ENCODE measurements around the gene BLTP3A. TPM values are rescaled to one million over a fixed set of nuclear protein-coding genes. Genes with fewer than 3 reads are reported as not detected.

BLTP3A gene
- total RNA-seq, 1 experiment from 2014 or later: 20.2 TPM

DNA sequence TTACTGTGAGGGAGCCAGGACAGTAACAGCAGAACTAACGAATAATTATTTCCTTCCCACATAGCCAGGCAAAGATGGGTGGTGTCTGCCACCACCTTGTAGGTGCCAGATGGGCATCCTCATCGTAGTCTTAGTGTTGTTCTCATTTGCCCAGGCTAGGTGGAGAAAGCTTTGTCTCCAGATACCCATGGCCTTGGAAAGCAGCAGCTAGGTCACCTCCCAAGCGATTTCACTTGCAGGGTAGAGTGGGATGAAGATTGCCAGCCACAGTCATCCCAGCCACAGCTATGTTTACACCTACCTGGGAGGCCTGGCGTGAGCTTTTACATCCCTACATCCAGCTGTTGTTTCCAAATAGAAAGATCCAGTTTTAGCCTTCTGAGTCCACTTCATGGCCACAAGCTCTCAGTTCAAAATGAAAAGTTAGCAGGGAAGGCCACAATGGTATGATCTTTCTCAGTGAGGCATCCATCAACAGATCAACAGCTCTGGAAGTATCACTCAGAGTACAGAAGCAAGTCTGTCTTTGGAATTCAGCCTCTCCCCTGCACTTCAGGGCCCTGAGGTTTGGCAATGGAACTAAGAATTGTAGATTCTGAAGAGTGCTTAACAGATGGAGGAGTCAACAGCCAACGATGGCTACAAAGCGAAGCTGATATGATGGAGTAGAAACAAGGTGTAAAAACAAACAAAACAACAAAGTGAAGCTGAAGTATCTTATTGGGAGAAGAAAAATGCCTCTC, 45.6 kb upstream of the BLTP3A start:
- ATAC-seq: no peak
- POLR2A ChIA-PET: interaction anchor here (0.5 to 0.6 kb wide), 3 partner anchors 9 to 464 kb away, joined by 3 to 6 read pairs (median 6); no protein-coding TSS in a partner anchor
- H3K27ac ChIP-seq (ENCODE audit: low read length): no peak overlapping the region
- BruUV-seq (replicated peaks): no TSS peak
- in situ Hi-C loops (cut with HindIII; ENCODE audit: low pct_unique_long_range_greater_than_20kb, low sequenced_read_pairs): no loop called here
- no peak for DNase-seq (ENCODE audit: low read depth, low spot score)
- H3K36me3 ChIP-seq (ENCODE audit: control insufficient read depth, insufficient read depth, low read length): no peaks in the 10 kb centered on the region
- H3K4me1 ChIP-seq (ENCODE audit: control insufficient read depth, insufficient read depth, low read length): no peaks in the 10 kb centered on the region
- intact Hi-C loops (cut with micrococcal nuclease; ENCODE audit: unreplicated experiment): no loop called here
- H3K9me3 ChIP-seq (ENCODE audit: control insufficient read depth, insufficient read depth, low read depth, low read length): no peaks in the 10 kb centered on the region
- no peak overlapping the region for H3K4me3 ChIP-seq (ENCODE audit: low read depth in 2 of 2, low read length in 2 of 2)
- CTCF ChIA-PET: no interaction called here
- no peak for TF ChIP-seq POLR2AphosphoS5 (IDR thresholded peaks at IDR 0.05; ENCODE audit: low read depth, low read length)
- no peak for TF ChIP-seq SIN3A (IDR thresholded peaks at IDR 0.05; ENCODE audit: borderline replicate concordance, insufficient read depth, low read depth, low read length)
- TF ChIP-seq CTCF (IDR thresholded peaks at IDR 0.05): no peak
- TF ChIP-seq REST (IDR thresholded peaks at IDR 0.05; ENCODE audit: insufficient read depth in 1 of 2, low read depth in 2 of 2, low read length in 1 of 2): no peak
- no peak for TF ChIP-seq TCF7L2 (IDR thresholded peaks at IDR 0.05; ENCODE audit: low read depth, low read length)
- H3K27me3 ChIP-seq (ENCODE audit: control insufficient read depth, insufficient read depth, low read length): no peaks in the 10 kb centered on the region

DNA sequence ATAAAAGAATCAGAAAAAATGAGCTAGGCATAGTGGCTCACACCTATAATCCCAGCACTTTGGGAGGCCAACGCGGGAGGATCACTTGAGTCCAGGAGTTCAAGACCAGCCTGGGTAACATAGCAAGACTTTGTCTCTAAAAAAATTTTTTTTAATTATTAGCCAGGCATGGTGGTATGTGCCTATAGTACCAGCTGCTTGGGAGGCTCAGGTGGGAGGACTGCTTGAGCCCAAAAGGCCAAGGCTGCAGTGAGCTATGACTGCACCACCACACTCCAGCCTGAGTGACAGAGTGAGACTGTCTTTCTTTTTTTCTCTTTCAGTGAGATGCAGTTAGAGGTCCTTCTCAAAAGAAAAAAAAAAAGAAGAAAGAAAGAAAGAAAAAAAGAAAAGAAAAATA, 43.1 kb upstream of the BLTP3A start:
- in situ Hi-C loops (cut with HindIII; ENCODE audit: low pct_unique_long_range_greater_than_20kb, low sequenced_read_pairs) (no loop called here), intact Hi-C loops (cut with micrococcal nuclease; ENCODE audit: unreplicated experiment) (no loop called here)
- H3K9me3 ChIP-seq (ENCODE audit: control insufficient read depth, insufficient read depth, low read depth, low read length): no peaks in the 10 kb centered on the region
- ChIA-PET CTCF (no interaction called here), POLR2A (interaction anchor here (0.6 kb wide), 1 partner anchor 8 kb away, joined by 3 read pairs; no protein-coding TSS in a partner anchor)
- no peak overlapping the region for H3K4me3 ChIP-seq (ENCODE audit: low read depth in 2 of 2, low read length in 2 of 2)
- no peaks in the 10 kb centered on the region for H3K4me1 ChIP-seq (ENCODE audit: control insufficient read depth, insufficient read depth, low read length)
- no peaks in the 10 kb centered on the region for H3K36me3 ChIP-seq (ENCODE audit: control insufficient read depth, insufficient read depth, low read length)
- ATAC-seq (no peak), DNase-seq (ENCODE audit: low read depth, low spot score) (no peak)
- no TSS peak for BruUV-seq (replicated peaks)
- H3K27ac ChIP-seq (ENCODE audit: low read length): no peak overlapping the region
- no peak for TF ChIP-seq POLR2AphosphoS5 (IDR thresholded peaks at IDR 0.05; ENCODE audit: low read depth, low read length)
- TF ChIP-seq SIN3A (IDR thresholded peaks at IDR 0.05; ENCODE audit: borderline replicate concordance, insufficient read depth, low read depth, low read length): no peak
- no peak for TF ChIP-seq CTCF (IDR thresholded peaks at IDR 0.05)
- TF ChIP-seq TCF7L2 (IDR thresholded peaks at IDR 0.05; ENCODE audit: low read depth, low read length): no peak
- no peak for TF ChIP-seq REST (IDR thresholded peaks at IDR 0.05; ENCODE audit: insufficient read depth in 1 of 2, low read depth in 2 of 2, low read length in 1 of 2)
- no peaks in the 10 kb centered on the region for H3K27me3 ChIP-seq (ENCODE audit: control insufficient read depth, insufficient read depth, low read length)

All from Panc1 (cell line).